Measurements from ENCODE around the gene DAPK3.

Gene DAPK3

DNA sequence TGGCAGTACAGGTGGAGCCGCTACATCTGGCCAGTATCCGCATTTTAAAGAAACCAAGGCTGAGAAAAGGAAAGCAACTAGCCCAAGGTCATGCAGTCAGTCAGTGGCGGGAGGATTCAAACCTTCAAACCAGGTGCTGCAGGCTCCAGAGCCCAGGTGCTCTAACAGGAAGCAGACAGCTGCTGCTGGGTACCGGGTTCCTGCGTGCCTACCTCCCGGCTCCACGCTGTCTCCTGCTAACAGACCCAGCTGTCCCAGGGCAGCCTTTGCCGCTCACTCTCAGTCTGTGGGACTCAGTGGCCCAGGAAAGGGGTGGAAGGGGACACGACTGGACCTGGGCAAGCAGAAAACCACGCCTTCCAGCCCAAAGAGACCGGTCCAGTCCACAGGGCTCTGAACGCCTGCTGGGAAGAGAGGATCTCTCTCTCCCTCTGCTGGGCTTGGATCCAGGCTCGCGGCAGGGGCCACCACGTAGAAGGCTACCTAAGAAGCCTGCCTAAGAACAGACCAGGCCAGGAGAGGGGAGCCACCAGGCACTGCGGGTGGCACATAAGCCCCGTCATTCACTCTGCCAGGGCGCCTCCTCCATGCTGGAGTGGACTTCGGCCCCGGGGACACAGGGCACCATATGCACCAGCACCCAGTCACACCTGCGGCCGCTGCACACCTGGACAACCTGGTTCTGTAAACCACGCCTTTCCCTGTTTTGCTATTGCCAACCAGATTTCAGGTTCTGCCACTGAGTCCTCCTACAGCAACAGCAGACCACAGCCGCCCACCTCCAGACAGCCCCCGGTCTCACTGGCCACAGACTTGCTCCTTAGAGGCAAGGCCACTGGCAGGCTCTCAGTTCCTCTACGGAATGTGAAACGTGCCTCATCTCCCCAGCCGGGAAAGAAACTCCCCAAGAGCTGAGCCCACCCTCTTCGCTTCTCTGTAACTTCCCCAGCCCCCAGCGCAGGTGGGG lies 4.6 kb downstream of the DAPK3 start:
- 93% methylated on average over 30 of the region's 30 CpGs for WGBS

DNA sequence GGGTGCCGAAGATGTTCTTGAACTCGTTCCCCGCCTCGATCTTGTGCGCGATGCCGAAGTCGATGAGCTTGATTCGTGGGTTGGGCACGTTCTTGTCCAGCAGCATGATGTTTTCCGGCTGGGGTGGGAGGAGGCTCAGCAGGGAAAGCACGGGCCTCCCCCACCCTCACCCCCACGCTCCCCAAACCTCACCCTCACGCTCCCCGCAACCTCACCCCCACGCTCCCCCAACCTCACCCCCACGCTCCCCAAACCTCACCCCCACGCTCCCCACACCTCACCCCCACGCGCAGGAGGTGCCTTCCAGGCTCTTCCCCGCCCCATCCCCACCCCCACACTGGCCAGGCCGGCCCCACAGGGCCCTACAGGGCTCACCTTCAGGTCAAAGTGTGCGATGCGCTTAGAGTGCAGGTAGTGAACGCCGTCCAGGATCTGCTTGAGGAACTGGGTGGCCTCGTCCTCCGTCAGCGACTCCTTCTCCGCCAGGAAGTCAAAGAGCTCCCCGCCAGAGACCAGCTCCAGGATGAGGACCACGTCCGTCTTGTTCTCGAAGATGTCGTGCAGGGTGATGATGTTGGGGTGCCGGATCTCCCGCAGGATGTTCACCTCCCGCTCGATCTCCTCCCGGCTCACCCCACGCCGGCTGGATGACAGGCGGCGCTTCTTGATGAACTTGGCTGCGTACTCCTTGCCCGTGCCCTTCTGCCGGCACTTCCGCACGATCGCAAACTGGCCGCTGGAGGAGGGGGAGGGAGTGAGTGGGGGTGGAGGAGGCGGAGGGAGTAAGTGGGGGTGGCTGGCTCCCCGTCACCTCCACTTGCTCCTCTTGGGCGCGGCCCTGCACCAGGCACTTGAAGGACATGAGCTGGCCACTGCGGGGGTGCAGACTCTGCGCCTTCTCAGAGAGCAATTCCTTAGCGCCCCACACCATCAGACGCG lies 6.4 kb downstream of the DAPK3 start:
- Histone ChIP-seq H2AFZ (ENCODE audit: low read depth, low read length) (no peak overlapping the region), H3K27ac (ENCODE audit: low read length, poor library complexity, severe bottlenecking) (no peak overlapping the region)

More for the DNA sequence above, 4.6 kb downstream of the DAPK3 start:
- H3K18ac ChIP-seq (ENCODE audit: low read depth in 1 of 2, low read length in 2 of 2) = no peak overlapping the region
- H3K14ac ChIP-seq (ENCODE audit: low read length in 2 of 2) = no peak overlapping the region
- peaks cover 18% of the 10 kb centered on the region for H3K79me1 ChIP-seq (replicated peaks; ENCODE audit: low read length, poor library complexity, severe bottlenecking)
- no peak overlapping the region for H4K91ac ChIP-seq (ENCODE audit: low read length)
- peaks cover 63 to 66% of the 10 kb centered on the region in 2 experiments for H3K36me3 ChIP-seq (ENCODE audit: control insufficient read depth in 1 of 2, insufficient read depth in 2 of 2, low read depth in 1 of 2, low read length in 2 of 2)
- DNase-seq = no peak
- no peak overlapping the region for H3K4ac ChIP-seq (ENCODE audit: low read depth in 1 of 2, low read length in 2 of 2)
- no peak overlapping the region for H2AFZ ChIP-seq (ENCODE audit: low read depth, low read length)
- H2BK12ac ChIP-seq (ENCODE audit: low read length in 2 of 2) = no peak overlapping the region
- H2BK15ac ChIP-seq (ENCODE audit: low read depth, poor library complexity, severe bottlenecking) = no peak overlapping the region
- H3K4me1 ChIP-seq (ENCODE audit: control insufficient read depth, insufficient read depth, low read depth, low read length) = peaks cover 27% of the 10 kb centered on the region
- no peak overlapping the region for H3K4me2 ChIP-seq (ENCODE audit: low read length, poor library complexity, severe bottlenecking)
- H3K23ac ChIP-seq (ENCODE audit: low read length in 2 of 2) = no peak overlapping the region
- no peak overlapping the region for H3K9ac ChIP-seq (ENCODE audit: low read length)
- H4K8ac ChIP-seq (ENCODE audit: low read length) = no peak overlapping the region
- H2BK5ac ChIP-seq (ENCODE audit: low read depth, low read length, poor library complexity, severe bottlenecking) = no peak overlapping the region
- H2AK5ac ChIP-seq (ENCODE audit: low read length, severe bottlenecking) = no peak overlapping the region
- no peaks in the 10 kb centered on the region for H3K27me3 ChIP-seq (ENCODE audit: control insufficient read depth in 1 of 2, insufficient read depth in 1 of 2, low read length in 2 of 2)
- no peaks in the 10 kb centered on the region for H3K9me3 ChIP-seq (ENCODE audit: control insufficient read depth, low read length)
- no peak overlapping the region for H2BK120ac ChIP-seq (ENCODE audit: low read depth, low read length)
- no peak overlapping the region for H3K4me3 ChIP-seq (ENCODE audit: insufficient read depth in 1 of 2, low read depth in 1 of 2, low read length in 2 of 2)
- H3K27ac ChIP-seq (ENCODE audit: low read length, poor library complexity, severe bottlenecking) = no peak overlapping the region

DNA sequence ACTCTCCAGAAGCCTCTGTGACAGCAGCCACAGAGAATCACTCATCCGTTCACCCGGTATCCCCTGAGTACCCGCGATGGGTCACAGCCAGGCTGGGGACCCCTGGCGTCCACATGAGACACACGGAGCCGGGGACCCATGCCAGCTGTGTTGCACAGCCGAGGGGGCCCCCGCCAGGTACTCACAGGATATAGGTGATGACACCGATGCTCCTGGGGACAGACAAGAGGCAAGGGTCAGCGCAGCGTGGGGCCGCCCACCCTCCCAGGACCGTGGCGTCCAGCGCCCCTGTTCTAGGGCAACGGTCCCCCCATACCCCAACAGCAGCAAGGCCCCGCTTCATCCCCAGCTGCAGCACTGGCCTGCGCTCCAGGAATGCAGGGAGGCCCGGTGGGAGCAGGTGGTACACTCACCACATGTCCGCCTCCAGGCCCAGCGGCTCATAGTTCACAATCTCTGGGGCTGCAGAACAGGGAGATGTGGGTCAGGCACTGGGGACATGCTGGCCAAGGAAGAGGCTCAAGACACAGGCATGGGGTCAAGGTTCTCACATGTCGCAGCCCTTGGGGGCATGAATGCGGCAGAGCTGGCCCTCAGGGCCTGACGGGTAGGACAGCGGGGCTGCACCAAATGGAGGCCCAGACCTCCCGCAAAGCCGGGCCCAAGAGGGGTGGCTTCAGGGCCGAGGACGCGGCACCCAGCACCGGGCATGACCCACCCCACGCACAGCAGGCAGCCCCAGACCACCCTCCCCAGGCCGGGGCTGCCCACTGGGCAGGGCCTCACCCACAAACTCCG lies 7.2 kb downstream of the DAPK3 start:
- Histone ChIP-seq H4K8ac (ENCODE audit: low read length) (no peak overlapping the region), H2BK5ac (ENCODE audit: low read depth, low read length, poor library complexity, severe bottlenecking) (no peak overlapping the region), H3K4me1 (ENCODE audit: control insufficient read depth, insufficient read depth, low read depth, low read length) (peaks cover 19% of the 10 kb centered on the region), H3K18ac (ENCODE audit: low read depth in 1 of 2, low read length in 2 of 2) (no peak overlapping the region), H2AFZ (ENCODE audit: low read depth, low read length) (no peak overlapping the region), H3K4me3 (ENCODE audit: insufficient read depth in 1 of 2, low read depth in 1 of 2, low read length in 2 of 2) (no peak overlapping the region), H2BK120ac (ENCODE audit: low read depth, low read length) (no peak overlapping the region), H3K9ac (ENCODE audit: low read length) (no peak overlapping the region), H3K23ac (ENCODE audit: low read length in 2 of 2) (no peak overlapping the region), H3K14ac (ENCODE audit: low read length in 2 of 2) (no peak overlapping the region), H3K4me2 (ENCODE audit: low read length, poor library complexity, severe bottlenecking) (no peak overlapping the region), H2BK12ac (ENCODE audit: low read length in 2 of 2) (no peak overlapping the region), H3K9me3 (ENCODE audit: control insufficient read depth, low read length) (no peaks in the 10 kb centered on the region), H2BK15ac (ENCODE audit: low read depth, poor library complexity, severe bottlenecking) (no peak overlapping the region), H3K4ac (ENCODE audit: low read depth in 1 of 2, low read length in 2 of 2) (no peak overlapping the region), H3K79me1 (replicated peaks; ENCODE audit: low read length, poor library complexity, severe bottlenecking) (peaks cover 39% of the 10 kb centered on the region), H4K91ac (ENCODE audit: low read length) (no peak overlapping the region), H3K36me3 (ENCODE audit: control insufficient read depth in 1 of 2, insufficient read depth in 2 of 2, low read depth in 1 of 2, low read length in 2 of 2) (peaks cover 88 to 93% of the 10 kb centered on the region in 2 experiments), H2AK5ac (ENCODE audit: low read length, severe bottlenecking) (no peak overlapping the region), H3K27me3 (ENCODE audit: control insufficient read depth in 1 of 2, insufficient read depth in 1 of 2, low read length in 2 of 2) (no peaks in the 10 kb centered on the region), H3K27ac (ENCODE audit: low read length, poor library complexity, severe bottlenecking) (no peak overlapping the region)
- 98% methylated on average over 35 of the region's 35 CpGs for WGBS
- no peak for DNase-seq

More for the DNA sequence above, 6.4 kb downstream of the DAPK3 start:
- Histone ChIP-seq H2BK15ac (ENCODE audit: low read depth, poor library complexity, severe bottlenecking) (no peak overlapping the region), H3K36me3 (ENCODE audit: control insufficient read depth in 1 of 2, insufficient read depth in 2 of 2, low read depth in 1 of 2, low read length in 2 of 2) (peaks cover 79 to 84% of the 10 kb centered on the region in 2 experiments), H3K4me3 (ENCODE audit: insufficient read depth in 1 of 2, low read depth in 1 of 2, low read length in 2 of 2) (no peak overlapping the region), H2BK120ac (ENCODE audit: low read depth, low read length) (no peak overlapping the region), H3K23ac (ENCODE audit: low read length in 2 of 2) (no peak overlapping the region), H3K79me1 (replicated peaks; ENCODE audit: low read length, poor library complexity, severe bottlenecking) (peaks cover 31% of the 10 kb centered on the region), H2BK12ac (ENCODE audit: low read length in 2 of 2) (no peak overlapping the region), H2BK5ac (ENCODE audit: low read depth, low read length, poor library complexity, severe bottlenecking) (no peak overlapping the region), H3K4ac (ENCODE audit: low read depth in 1 of 2, low read length in 2 of 2) (no peak overlapping the region), H3K4me2 (ENCODE audit: low read length, poor library complexity, severe bottlenecking) (no peak overlapping the region), H4K91ac (ENCODE audit: low read length) (no peak overlapping the region), H3K9ac (ENCODE audit: low read length) (no peak overlapping the region), H4K8ac (ENCODE audit: low read length) (no peak overlapping the region), H3K4me1 (ENCODE audit: control insufficient read depth, insufficient read depth, low read depth, low read length) (peaks cover 24% of the 10 kb centered on the region), H2AK5ac (ENCODE audit: low read length, severe bottlenecking) (no peak overlapping the region), H3K9me3 (ENCODE audit: control insufficient read depth, low read length) (no peaks in the 10 kb centered on the region), H3K27me3 (ENCODE audit: control insufficient read depth in 1 of 2, insufficient read depth in 1 of 2, low read length in 2 of 2) (no peaks in the 10 kb centered on the region), H3K18ac (ENCODE audit: low read depth in 1 of 2, low read length in 2 of 2) (no peak overlapping the region), H3K14ac (ENCODE audit: low read length in 2 of 2) (no peak overlapping the region)
- WGBS = 97% methylated on average over 50 of the region's 60 CpGs
- no peak for DNase-seq

All from mesenchymal stem cell (in vitro differentiated cells and primary cell).